Right hindlimb (tissue), 1 donor: Measurements from ENCODE around the gene RPL14.

ENCODE experiments used
- DNase-seq: peaks from one replicate; pipeline ENCODE4 v3.0.0-alpha.2; 2018

The RPL14 gene

DNA sequence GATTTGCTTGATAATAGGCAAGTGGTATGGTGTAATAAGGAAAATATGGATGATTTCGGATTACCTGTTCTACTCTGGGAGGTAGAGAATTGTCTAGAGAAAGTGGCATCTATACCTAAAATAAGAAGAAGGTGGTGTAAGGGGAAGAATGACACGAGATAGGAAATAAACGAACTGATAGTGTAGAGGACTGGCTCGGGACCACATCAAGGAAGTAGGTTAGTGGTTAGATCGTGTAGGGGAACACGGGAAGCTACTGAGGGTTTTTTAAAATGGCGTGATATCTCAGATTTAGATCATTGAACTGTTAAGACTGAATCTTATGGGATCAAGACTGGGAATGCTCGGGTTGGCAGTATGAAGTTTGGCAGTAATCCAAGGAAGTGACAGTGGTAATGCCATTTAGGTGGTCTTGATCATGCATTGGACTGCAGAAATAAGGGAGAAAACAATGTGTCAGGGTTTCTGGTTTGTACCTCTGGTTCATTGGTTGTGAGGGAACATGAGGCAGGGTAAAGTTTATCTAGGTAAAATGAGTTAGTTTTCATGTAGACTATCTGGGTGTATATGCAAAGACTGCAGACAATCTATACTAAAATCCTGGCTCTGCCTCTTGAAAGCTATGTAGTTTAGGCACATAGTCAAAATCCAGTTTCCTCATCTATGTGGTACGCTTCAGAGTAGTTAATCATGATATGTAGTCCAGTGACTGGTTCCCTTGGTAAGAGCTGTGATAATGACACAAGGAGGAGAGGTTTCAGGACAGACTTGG, 7.4 kb downstream of the RPL14 start:
- no peak for DNase-seq

DNA sequence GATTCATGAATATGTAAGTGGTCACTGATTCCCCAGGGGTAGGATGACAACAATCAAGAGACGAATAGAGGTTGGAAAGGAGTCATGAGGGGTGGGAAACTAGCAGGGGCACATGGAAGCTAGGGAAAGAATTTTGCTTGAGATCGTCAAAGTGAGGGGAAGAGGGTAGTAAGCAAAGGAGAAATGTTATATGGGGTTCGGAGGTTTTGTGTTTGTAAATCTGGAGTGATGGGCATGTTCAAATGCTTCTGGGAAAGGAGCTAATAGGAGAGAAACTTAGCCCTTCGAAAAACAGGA, 7.9 kb downstream of the RPL14 start:
- no peak for DNase-seq

DNA sequence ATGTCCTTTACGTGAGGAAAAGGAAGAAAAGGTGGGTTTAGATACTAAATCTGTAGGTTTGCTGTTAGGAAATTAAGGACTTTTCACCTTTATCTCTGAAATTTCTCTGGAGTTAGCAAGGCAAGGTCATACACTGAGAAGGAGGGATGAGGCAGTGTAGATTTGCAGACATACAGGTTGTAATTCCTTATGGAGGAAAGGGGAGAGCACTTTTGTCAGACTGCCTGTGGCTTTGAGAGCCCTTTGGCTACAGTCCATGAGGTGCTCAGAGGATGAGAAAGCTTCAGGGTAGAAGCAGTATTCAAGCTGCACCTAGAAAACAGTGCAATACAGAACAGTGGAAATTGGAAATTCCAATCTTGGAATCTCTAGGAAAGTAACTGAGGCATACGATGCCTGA, 8.3 kb downstream of the RPL14 start:
- DNase-seq: no peak

DNA sequence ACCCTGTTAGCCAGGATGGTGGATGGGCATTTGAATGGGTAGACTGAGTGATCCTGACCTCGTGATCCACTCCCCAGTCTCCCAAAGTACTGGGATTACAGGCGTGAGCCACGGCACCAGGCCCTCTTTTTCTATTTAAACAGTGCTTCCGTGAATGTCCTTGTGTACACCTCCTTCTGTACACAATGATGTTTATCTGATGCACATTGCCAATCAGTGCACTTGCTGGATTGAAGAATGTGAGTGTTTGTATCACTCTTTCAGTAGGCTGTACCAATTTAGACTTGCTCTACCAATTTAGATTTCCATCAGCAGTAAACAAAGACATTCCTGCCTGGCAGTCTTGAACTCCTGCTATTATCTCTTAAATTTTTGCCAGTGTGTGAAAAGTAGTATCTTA, 10.9 kb downstream of the RPL14 start:
- no peak for DNase-seq

DNA sequence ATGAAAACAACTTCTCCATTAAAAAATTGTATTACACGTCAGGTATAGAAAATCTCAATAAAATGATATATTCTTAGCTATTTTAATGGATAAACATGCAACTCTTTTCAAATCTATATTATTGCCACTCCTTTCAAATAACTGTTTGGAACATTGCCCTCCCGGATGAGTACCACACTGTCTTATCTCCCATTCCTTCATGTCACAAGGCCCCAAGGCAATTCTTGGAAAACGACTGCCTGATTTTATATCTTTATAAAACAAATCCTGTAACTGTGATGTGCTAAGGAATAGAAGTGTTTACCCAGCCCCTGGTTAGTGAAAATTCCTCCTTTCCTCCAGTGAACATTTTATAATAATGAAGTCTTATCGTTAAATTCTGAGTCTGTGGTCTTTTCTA, 13.6 kb downstream of the RPL14 start:
- no peak for DNase-seq

DNA sequence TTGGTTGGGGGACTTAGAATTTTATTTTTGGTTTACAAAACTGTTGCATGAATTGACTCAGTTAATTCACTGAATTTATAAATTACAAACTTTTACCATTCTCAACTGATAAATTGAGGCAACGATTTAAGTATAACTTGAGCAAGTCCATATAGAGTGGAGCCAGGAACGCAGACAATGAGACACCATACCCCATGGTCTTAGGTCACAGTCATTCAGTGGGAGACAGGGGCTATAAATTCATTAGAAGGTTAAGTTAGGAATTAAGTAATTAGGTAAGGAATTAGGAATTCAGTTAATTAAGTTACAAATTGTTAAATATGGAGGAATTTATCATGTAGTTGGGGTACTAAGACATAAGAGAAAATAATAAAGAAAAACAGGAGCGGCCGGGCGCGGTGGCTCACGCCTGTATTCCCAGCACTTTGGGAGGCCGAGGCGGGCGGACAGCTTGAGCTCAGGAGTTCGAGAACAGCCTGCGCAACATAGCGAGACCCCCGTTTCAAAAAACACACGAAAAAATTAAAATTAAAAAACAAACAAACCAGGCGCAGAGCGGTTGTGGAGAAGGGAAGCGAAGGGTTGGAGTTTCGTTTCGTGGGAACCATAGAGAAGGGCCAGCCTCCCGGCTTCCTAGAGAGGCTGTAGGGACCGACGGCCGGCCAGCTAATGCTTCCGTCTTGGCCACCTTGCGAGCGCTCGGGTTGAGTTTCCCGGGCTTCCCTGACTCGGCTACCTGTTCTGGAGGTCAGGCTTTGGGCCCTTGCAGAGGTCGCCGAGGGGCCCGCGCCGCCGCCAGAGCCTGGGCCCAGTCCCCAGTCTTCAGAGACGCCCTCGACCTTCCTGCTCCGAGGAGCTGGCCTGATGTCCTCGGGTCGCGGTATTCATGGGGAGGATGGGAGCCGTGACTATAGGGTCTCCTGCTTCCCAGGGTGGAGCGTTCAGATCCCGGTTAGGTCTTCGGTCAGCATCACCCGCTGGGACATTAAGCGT, 19.6 kb downstream of the RPL14 start, which contains the start of gene ZNF619:
Gene ZNF619 (plus strand): TSS at position 645 of the 993 bp plus-strand sequence. CDS start 858 bp downstream, outside the sequence.
- DNase-seq: peak; percentile 85

DNA sequence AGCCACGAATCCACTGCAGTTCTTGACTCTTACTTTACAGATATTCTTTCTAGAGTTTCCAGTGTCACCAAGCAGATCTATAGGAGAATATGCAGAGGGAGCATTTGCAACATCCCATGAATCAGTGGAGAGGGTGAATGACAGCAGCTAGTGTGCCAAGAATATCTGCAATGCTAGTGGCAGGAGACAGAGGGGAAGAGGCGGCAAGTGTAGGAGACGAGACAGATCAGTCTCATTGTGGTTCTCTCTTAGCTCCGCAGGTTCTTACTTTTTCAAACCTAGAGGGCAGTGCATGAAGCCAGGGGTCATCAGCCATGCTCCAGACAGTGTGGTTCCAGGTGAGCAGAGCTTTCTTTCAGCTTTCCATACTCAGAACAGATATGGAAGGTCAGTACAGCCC, 20.5 kb downstream of the RPL14 start:
- DNase-seq: no peak

DNA sequence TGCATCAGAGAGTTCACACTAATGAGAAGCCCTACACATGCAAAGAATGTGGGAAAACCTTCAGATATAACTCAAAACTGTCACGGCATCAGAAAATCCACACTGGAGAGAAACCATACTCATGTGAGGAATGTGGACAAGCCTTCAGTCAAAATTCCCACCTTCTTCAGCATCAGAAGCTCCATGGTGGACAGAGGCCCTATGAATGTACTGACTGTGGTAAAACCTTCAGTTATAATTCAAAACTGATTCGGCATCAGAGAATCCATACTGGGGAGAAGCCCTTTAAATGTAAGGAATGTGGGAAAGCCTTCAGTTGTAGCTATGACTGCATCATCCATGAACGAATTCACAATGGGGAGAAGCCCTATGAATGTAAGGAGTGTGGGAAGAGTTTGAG, 30.0 kb downstream of the RPL14 start:
- no peak for DNase-seq

DNA sequence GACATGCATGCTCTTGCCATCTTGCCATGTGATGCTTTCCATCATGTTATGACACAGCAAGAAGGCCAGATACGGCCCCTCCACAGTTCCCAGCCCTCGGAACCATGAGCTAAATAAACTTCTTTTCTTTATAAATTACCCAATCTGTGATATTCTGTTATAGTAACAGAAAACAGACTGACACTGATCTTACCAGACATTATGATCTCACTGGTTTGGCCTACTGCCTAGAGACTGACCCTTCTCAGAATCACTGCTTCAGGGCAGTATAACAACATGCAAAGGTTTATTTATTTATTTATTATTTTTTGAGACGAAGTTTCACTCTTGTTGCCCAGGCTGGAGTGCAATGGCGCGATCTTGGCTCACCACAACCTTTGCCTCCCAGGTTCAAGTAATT, 33.8 kb downstream of the RPL14 start:
- DNase-seq: no peak

DNA sequence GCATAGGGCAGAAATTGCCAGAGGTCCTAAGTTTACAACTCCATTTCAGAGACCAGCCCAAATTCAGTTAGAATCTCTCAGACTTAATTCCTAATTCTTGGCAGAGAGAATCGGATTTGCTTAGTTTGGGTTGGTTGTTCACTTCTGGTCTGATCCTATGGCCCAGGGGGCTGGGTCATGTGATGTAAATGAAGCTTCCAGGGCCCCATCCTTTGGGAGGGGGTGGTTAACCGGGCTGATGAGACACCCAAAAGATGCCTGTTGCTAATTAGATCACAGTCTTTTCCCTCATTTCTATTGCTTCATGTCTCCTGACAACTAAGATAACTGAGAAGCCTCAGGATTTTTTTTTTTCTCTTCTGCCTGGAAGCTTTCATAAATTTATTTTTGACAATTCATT, 37.6 kb downstream of the RPL14 start:
- no peak for DNase-seq

DNA sequence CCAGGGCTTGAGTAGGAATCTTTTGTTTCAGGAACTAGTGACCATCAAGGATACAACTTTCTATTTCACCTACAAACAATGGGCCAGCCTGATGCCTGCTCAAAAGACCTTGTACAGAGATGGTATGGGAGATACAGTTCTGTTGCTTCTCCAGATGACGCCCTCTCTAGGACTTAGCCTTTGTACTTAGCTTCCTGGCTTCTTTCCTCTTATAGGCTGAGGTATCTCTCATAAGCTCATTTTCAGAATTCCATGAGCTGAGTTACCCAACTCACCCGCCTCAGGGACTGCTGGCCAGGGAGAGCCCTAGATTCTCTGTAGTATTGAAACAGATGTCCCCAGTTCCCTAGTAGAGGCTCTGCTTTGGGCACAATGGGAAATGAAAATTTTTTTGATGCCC, 40.1 kb downstream of the RPL14 start:
- DNase-seq: no peak

DNA sequence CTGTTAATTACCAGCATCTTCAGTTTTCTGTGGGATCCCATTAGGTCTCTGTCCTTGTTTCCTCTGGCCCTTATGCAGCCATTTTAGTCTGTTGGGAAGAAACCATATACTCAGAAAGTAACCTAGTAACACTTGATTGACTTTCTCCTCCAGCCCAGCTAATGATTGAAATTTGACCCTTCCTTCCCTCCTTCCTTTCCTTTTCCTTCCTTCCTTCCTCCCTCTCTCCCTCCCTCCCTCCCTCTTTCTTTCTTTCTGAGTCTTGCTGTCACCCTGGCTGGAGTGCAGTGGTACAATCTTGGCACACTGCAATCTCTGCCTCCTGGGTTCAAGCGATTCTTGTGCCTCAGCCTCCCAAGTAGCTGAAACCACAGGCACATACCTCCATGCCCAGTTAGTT, 42.8 kb downstream of the RPL14 start:
- no peak for DNase-seq

DNA sequence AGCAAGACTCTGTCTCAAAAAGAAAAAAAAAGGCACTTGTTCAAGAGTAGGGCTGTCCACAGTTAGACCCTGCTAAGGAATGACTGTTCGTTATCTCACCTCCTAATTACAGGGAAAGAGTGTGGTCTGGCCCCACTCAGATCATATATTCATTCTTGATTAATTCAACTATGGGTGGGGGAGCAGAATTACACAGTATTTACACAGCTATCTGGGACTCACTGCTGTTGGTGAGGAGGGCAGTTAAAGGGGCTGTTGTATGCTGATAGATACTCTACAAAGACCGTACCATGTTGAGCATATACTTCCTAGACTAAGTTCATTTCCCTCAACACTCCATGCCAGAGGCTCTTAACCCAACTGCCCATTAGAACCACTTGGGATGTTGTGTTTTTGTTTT, 44.9 kb downstream of the RPL14 start:
- no peak for DNase-seq

DNA sequence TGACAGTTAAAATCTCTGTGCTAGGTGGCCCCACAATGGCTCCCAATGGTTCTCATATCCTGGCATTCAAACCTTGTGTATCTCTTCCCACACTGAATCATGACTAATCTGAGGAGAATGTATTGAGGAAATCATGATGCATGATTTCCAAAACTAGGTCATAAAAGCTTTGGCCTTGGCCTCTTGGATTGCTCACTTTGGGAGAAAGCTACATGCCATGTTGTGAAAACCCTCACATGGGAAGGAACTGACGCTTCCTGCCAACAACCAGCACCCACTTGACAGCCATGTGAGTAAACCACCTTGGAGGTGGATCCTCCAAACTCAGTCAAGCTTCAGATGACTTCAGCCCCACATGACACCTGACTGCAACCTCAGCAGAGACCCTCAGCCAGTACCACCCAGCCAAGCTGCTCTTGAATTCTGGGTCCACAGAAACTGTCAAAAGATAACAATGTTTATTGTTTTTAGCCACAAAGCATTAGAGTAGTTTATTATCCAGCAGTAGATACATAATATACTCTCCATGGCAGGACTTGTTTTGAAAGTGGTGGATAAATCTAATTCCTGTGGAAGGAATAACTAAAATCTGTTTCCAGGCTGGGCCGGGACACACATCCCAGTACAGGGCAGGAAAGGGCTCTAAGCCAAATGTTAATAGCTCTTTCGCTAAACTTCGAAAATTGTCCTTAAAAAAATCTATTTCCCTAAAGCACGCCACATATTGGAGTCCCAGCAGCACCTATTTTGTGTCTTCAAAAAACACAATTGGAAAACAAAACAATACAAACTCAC, 47.7 kb downstream of the RPL14 start:
- no peak for DNase-seq

DNA sequence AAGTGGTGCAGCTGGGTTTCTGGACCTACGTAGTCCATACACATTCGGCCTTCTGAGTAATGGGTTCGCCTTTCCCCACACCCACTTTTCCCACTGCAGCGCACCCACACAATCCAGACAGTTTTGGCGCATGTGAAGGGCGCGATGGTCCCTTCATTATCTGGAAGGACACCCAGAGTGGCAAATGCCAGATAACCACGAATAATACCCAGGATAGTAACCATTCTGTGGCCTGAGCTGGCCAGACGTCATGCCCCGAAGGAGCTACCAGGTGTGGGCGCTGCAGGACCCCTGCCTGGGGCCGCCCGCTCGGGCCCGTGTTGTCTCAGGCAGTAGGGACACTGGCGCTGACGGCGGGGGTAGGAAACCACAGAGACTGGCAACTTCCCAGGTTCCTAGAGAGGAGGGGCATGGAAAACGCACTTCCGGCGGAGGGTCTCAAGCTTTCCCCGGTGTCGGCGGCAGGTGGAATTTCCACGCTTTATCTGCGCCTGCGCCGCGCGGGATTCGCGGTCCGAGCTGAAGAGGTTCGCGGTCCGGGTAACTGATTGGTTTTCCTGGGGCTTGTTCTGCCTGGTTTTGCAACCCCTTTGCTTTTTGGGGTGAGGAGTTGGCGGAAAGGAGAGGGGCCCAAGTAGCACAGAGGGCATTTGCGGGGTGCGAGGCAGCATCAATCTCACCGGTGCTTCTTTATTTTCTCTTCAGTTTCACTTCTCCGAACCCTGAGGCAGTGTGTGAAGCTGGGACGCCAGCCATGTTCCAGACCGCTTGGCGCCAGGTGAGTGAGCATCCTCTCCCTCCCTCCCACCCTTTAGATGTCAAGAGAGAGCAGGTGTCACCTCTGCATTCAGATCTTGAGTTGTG, 48.7 kb downstream of the RPL14 start, which contains the start of gene ZNF620:
Gene ZNF620 (plus strand): TSS at position 441 of the 864 bp plus-strand sequence. CDS start 314 bp downstream, at position 755.
- DNase-seq: peak; percentile 82

DNA sequence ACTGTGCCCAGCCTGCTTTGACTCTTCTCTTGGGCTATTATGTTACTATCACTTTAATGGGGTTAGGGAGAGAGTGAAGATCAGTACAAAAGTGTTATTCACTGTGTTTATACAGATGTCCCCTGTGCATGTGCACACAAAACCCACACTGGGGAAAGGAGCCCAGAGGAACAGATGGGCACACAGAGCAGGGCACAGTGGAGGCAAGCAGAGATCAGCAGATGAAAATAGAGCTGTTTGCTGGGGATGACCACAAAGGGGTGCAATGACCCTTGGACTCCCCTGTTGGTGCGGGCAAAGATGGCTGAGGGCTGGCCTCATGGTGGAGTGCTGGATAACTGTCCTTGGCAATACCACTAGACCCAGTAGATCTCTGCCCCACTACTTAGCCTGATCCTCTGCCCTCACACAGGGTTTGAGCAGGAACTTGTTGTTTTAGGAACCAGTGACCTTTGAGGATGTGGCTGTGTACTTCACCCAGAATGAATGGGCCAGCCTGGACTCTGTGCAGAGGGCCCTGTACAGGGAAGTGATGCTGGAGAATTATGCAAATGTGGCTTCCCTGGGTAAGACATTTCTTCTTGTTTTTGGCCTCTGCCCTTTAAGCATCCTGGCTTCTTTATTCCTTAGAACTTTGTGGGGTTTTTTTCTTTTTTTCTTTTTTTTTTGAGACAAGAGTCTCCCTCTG, 54.0 kb downstream of the RPL14 start:
- no peak for DNase-seq

DNA sequence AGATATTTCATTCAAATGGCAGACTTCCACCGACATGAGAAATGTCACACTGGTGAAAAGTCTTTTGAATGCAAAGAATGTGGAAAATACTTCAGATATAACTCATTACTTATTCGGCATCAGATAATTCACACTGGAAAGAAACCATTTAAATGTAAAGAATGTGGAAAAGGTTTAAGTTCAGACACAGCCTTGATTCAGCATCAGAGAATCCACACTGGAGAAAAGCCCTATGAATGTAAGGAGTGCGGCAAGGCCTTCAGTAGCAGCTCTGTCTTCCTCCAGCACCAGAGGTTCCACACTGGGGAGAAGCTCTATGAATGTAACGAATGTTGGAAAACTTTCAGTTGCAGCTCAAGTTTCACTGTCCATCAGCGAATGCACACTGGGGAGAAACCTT, 59.1 kb downstream of the RPL14 start:
- no peak for DNase-seq

DNA sequence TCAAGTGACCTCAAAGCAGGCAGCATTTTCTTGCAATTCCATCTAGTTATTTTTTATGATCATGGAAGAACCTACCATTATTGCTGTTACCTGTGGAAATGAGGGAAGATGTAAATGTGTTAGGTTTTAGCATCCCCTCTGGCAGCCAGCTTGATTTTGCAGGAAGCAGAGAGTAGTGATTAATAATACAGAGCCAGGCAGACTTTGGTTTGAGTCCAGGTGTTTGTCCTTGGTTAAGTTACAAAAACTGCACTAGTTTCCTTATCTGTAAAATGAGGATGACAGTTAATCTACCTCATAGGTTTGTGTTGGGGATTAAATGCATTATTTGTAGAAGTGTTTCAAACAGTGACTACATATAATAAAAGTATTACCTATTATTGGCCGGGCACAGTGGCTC, 60.9 kb downstream of the RPL14 start:
- DNase-seq: no peak
